ENCODE data around the gene ARSK. TPM values are rescaled to one million over a fixed set of nuclear protein-coding genes. Genes with fewer than 3 reads are reported as not detected.

The ARSK gene
- 8.4 and 9.5 TPM in 2 replicates for total RNA-seq

DNA sequence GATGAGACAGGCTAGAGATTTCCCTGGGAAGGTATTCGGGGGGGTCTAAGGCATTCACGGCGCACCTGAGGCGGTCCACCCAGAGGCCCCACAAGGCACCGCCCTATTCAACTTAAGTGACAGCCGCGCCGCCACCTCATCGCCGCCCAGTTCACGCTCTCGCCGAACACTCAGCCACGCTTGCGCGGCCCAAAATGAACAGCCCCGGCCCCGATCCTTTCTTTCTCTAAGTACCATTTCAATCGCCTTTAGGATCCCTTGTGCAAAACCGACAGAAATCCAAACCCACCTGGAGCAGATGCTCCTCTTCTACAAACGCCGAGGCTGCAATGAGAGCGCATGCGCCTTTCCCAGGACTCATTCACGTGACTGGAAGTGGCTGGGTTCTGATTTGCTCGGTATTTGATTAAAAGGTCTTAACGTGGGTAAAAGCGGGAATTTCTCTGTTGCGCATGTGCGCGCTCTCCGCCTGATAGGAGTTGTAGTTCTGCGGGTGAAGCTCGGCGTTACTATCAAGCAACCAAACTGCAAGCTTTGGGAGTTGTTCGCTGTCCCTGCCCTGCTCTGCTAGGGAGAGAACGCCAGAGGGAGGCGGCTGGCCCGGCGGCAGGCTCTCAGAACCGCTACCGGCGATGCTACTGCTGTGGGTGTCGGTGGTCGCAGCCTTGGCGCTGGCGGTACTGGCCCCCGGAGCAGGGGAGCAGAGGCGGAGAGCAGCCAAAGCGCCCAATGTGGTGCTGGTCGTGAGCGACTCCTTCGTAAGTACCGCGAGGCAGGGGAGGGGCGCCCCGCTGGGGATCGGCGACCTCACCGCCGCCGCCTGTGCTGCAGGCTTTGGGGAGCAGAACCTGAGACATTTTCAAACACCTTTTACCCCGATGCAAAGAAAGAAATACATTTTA, at the start of gene ARSK, which contains the start of gene SKIC3:
Gene ARSK, plus strand, starts transcription at position 455 of the 902 bp plus-strand sequence. Its CDS starts 178 bp downstream, at position 633.
Gene SKIC3, minus strand, starts transcription at position 331 of the 902 bp plus-strand sequence. CDS start 7,827 bp downstream, outside the sequence.

GRCh38 chr5:95620030-95620869, 65.3 kb downstream of the ARSK start, which contains the start of gene GPR150:
Gene GPR150, plus strand, starts transcription at chr5:95620087. Its CDS starts 189 bp downstream, at chr5:95620276.

GRCh38 chr5:95646569-95647431, 91.9 kb downstream of the ARSK start, which contains the start of gene RFESD:
Gene RFESD, plus strand, starts transcription at chr5:95646777. Its CDS starts 5,495 bp downstream, at chr5:95652272.

Other genes starting within 250 kb of the ARSK start
- not detected in 2 replicates for gene FAM81B, start 163.7 kb upstream of the ARSK start, total RNA-seq
- gene SKIC3, start 124 bp upstream of the ARSK start, total RNA-seq, result 50.5 and 53.6 TPM in 2 replicates
- 0.26 and 0.58 TPM in 2 replicates for gene GPR150, start 65.0 kb downstream of the ARSK start, total RNA-seq
- 0.17 and 4.9 TPM in 2 replicates for gene RFESD, start 91.7 kb downstream of the ARSK start, total RNA-seq
- gene SPATA9, start 127.9 kb downstream of the ARSK start, total RNA-seq, result 0.82 TPM in 1 of 2 replicates, not detected in the other
- 140 and 143 TPM in 2 replicates for gene RHOBTB3, start 176.2 kb downstream of the ARSK start, total RNA-seq